Epithelial cell of umbilical artery (primary cell): ENCODE results near the gene KCNJ9. TPM values are rescaled to one million over a fixed set of nuclear protein-coding genes. Genes with fewer than 3 reads are reported as not detected.

Source experiments
- total RNA-seq: library from RNA; depleted of rRNA; stranded (reverse); fragments of >200 nt; gene quantifications from 2 replicates; pipeline ENCODE4 v1.2.3, GENCODE V29; 2014

Gene KCNJ9
- not detected in 2 replicates for total RNA-seq

DNA sequence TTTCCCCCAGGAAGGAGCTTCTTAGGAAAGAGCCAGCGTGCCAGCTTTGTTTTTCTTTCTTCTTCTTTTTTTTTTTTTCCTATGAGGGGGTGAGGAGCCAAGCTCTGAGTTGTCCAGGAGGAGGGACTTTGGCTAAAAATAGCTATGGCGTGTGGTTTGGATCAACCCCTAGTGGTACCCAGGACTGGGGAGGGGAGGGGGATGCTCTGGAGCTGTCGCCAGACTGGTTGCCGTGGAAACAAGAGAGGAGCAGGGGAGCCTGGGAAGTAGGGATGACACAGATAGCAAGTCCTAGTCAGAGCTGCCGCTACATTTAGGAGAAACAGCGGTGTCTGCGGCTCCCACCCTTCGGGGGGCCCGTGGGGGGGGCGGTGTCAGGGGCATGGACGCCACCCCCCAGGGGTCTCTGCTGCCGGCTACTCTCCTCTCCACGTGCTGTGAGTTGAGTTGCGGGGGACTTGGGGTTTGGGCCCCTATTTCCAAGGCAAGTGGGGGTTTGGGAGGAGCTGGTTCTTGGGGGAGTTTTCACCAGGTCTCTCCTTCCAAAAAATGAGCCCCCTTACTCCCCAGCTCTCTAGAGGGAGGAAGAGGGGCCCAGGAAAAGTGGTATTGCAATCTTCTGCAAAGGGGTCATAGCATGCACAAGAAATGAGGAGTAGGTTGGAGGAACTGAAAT, at the start of gene KCNJ9:
KCNJ9 (plus strand) TSS at position 278 of the 676 bp plus-strand sequence. CDS start 2,493 bp downstream, outside the sequence.

DNA sequence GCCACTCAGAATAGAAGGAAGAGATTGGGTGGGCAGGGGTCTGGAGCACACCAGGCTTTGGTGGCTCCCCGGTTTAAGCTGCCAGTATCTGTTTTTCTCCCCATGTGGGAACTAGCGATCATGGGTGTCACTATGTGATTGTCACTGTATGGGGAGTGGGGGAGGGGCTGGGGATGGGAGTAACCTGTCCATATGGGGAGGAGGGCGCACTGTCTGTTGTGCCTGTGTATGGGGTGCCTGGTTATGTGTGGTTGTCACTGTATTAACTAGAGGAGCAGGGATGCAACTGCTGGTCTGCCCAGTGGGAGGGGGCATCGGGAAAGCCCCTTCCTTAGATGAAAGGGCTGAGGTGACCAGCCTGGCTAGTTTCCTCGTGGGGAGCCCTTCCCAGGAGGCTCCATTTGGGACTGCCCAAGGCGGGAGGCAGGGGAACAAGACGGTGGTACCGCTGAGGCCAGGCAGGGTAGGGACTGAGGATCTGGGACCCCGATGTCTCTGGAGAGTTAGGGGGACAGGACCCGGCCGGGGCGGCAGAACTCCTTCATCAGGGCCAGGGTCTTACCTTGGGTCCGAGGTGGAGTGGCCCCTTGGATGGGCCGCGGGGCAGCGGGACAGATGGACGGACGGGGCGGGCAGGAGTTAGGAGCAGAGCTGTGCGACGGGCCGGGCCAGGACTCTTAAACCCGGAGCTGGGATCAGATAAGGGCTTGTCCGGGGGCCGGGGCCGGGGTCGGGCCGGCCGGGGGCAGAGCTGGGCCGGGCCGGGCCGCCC, 11.7 kb upstream of the KCNJ9 start, which contains the start of gene KCNJ10:
KCNJ10 (minus strand) TSS at position 701 of the 772 bp plus-strand sequence. CDS start 27,628 bp downstream, outside the sequence.

DNA sequence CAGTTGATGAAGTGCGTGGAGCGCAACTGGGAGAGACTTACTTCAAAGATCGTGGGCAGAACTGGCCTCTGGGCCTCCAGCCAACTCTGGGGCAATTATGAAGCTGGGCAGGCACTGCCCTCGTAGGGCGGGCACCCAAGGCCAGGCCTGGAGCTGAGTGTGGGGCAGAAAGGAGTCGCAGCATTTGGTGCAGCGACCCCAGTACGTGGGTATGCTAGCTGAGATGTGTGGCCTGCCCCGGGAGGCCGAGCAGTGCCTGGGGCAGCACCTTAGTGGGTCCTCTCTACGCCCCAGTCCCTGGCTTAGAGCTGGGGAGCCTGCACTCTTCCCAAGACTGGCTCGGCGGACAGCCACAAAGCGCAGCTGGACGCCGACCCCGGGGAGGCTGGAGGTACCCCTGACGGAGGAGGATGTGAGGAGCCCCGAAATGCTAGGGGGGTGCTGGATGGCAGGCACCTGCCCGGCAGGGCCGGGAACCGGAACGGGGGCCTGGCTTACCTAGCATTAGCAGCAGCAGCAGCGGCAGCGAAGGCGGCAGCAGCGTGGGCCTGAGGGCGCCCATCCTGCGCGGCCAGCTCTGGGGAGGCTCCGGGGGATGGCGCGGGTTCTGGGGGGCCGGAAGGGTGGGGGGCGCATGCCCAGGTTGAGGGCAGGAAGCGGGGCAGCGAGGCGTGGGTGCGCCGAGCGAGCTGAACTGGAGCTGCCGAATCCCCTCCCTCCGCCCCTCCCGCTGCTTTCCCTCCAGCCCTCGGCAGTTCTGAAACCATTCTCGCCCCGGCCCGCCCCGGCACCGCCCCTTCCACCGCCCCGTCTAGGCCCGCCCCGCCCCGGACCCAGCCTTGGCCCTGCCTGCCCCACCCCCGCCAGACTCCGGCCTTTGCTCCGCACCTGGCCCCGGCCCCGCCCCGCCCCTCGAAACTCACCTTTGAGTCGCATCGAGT, 16.8 kb downstream of the KCNJ9 start, which contains the start of gene IGSF8:
IGSF8 (minus strand) TSS at position 709 of the 941 bp plus-strand sequence; CDS start at position 562, 147 bp downstream.

DNA sequence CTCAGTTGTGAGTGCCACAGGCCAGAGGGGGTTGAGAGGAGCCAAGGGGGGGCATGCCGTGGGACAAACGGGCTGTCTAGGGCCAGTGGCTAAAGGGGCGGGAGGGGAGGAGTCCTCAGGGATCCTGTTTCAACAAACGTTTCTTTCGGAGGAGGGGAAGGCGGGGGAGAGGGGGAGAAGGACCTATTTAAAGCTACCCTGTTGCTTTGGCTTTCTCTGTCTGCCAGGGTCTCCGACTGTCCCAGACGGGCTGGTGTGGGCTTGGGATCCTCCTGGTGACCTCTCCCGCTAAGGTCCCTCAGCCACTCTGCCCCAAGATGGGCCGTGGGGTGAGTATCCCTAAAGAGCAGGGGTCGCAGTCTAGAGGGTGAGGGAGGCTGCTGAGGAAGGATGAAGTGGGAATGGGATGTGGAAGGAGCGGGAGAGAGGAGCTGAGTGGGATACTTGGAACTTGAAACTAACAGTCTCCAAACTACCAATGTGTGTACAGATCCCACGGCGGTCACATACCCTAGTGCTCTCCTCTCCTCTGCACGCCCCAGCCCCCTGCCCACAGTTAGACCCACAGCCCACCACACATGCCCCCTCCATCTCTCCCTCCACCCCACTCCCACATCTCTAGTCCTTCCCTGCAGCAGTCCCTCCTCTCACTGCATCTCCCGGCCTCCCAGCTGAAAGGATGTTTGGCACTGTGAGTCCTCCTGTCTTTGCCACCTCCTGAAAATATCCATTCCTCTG, 34.4 kb downstream of the KCNJ9 start, which contains the start of gene ATP1A2:
ATP1A2 (plus strand) TSS at position 215 of the 738 bp plus-strand sequence; CDS start at position 318, 103 bp downstream.

Other genes starting within 250 kb of the KCNJ9 start
- gene VSIG8, start 218.9 kb upstream of the KCNJ9 start, total RNA-seq: under 0.01 TPM in 1 of 2 replicates, not detected in the other
- gene CFAP45, start 181.4 kb upstream of the KCNJ9 start, total RNA-seq: 1.5 and 1.9 TPM in 2 replicates
- 507 and 711 TPM in 2 replicates for gene TAGLN2, start 156.0 kb upstream of the KCNJ9 start, total RNA-seq
- not detected in 2 replicates for gene IGSF9, start 135.9 kb upstream of the KCNJ9 start, total RNA-seq
- gene SLAMF9, start 127.3 kb upstream of the KCNJ9 start, total RNA-seq: not detected in 2 replicates
- gene PIGM, start 49.5 kb upstream of the KCNJ9 start, total RNA-seq: 2.9 and 3.8 TPM in 2 replicates
- not detected in 2 replicates for gene KCNJ10, start 11.4 kb upstream of the KCNJ9 start, total RNA-seq
- gene IGSF8, start 17.1 kb downstream of the KCNJ9 start, total RNA-seq: 10.1 and 13.8 TPM in 2 replicates
- gene ATP1A2, start 34.2 kb downstream of the KCNJ9 start, total RNA-seq: not detected in 2 replicates
- not detected in 2 replicates for gene ATP1A4, start 70.1 kb downstream of the KCNJ9 start, total RNA-seq
- gene CASQ1, start 109.0 kb downstream of the KCNJ9 start, total RNA-seq: not detected in 2 replicates
- gene PEA15, start 123.8 kb downstream of the KCNJ9 start, total RNA-seq: 51.5 and 54.9 TPM in 2 replicates
- 68.2 and 82.1 TPM in 2 replicates for gene DCAF8, start 181.0 kb downstream of the KCNJ9 start, total RNA-seq
- 25.8 and 29.9 TPM in 2 replicates for gene PEX19, start 203.6 kb downstream of the KCNJ9 start, total RNA-seq